Activated CD8-positive, alpha-beta memory T cell treated with anti-CD3 and anti-CD28 coated beads for 4 hours (primary cell): ENCODE data around the gene SETD1B.
"Not testable (repeated sequence)": the region's sequence is repeated elsewhere in the genome, so short reads cannot be mapped to it uniquely, and the experiment has no call there.

ENCODE experiments used
- DNase-seq, 2 donors: peaks; one replicate each; pipeline ENCODE4 v3.0.0-alpha.2; 2020; ENCODE audit warnings: low read depth in 2 of 2

Gene SETD1B

GRCh38 chr12:121803861-121804416, at the start of gene SETD1B:
Gene SETD1B (plus strand): TSS chr12:121804009. CDS start chr12:121804738, 729 bp downstream.
- DNase-seq, result no peak

- DNase-seq, result no peak
Observed at GRCh38 chr12:121754836-121755235, 49.0 kb upstream of the SETD1B start.

GRCh38 chr12:121755591-121755990, 48.2 kb upstream of the SETD1B start:
- DNase-seq, result no peak

GRCh38 chr12:121758536-121758935, 45.3 kb upstream of the SETD1B start:
- DNase-seq, result not testable (repeated sequence)

GRCh38 chr12:121762269-121762668, 41.5 kb upstream of the SETD1B start:
- no peak for DNase-seq

- no peak for DNase-seq
Observed at GRCh38 chr12:121764808-121765207, 39.0 kb upstream of the SETD1B start.

- no peak for DNase-seq
Observed at GRCh38 chr12:121765573-121765972, 38.2 kb upstream of the SETD1B start.

GRCh38 chr12:121766290-121767039, 37.3 kb upstream of the SETD1B start:
- DNase-seq, result no peak

- no peak for DNase-seq
Observed at GRCh38 chr12:121767525-121768016, 36.2 kb upstream of the SETD1B start.

GRCh38 chr12:121769297-121769830, 34.4 kb upstream of the SETD1B start:
- no peak for DNase-seq

- no peak for DNase-seq
Observed at GRCh38 chr12:121769831-121770301, 33.9 kb upstream of the SETD1B start.

GRCh38 chr12:121770388-121770787, 33.4 kb upstream of the SETD1B start:
- DNase-seq, result no peak

- DNase-seq, result no peak
Observed at GRCh38 chr12:121770813-121771625, 32.8 kb upstream of the SETD1B start.

GRCh38 chr12:121773011-121773777, 30.6 kb upstream of the SETD1B start:
- DNase-seq, result peak in 1 of 2 donors; percentile 64

- no peak for DNase-seq
Observed at GRCh38 chr12:121774968-121775474, 28.8 kb upstream of the SETD1B start.

GRCh38 chr12:121775501-121775900, 28.3 kb upstream of the SETD1B start:
- DNase-seq, result no peak

GRCh38 chr12:121776190-121777098, 27.4 kb upstream of the SETD1B start:
- peak; percentile 81 to 86 for DNase-seq

- DNase-seq, result no peak
Observed at GRCh38 chr12:121778567-121779421, 25.0 kb upstream of the SETD1B start.

GRCh38 chr12:121779422-121779895, 24.4 kb upstream of the SETD1B start:
- DNase-seq, result no peak
